ENCODE data around the gene NECAP2. TPM values are rescaled to one million over a fixed set of nuclear protein-coding genes. Genes with fewer than 3 reads are reported as not detected.
"Not testable (repeated sequence)": the region's sequence is repeated elsewhere in the genome, so short reads cannot be mapped to it uniquely, and the experiment has no call there.

NECAP2 gene
- total and polyA plus RNA-seq, 12 donors: 7.9 to 34.0 (median 13.0) TPM

GRCh38 chr1:16449666-16450065 is 9.1 kb downstream of the NECAP2 start:
- DNase-seq: no peak
- Histone ChIP-seq H3K27ac (no peak overlapping the region), H3K27me3 (no peaks in the 10 kb centered on the region), H3K9me3 (no peaks in the 10 kb centered on the region), H3K4me1 (peaks cover 0 to 18% (median 0%) of the 10 kb centered on the region in 9 donors), H3K4me3 (no peak overlapping the region), H3K36me3 (peaks cover 0 to 100% (median 62%) of the 10 kb centered on the region in 9 donors)
- 89 to 94% methylated on average over 5 of the region's 5 CpGs for WGBS, 2 donors
- intact Hi-C loops (cut with DNase I): loop anchor here in 1 of 10 donors (10.0 kb wide), 1 partner anchor 45 kb away; no protein-coding TSS in a partner anchor
- ATAC-seq: no peak
- TF ChIP-seq CTCF (IDR thresholded peaks at IDR 0.05): no peak

- intact Hi-C loops (cut with DNase I): no loop called here
- no peak for DNase-seq
- peaks cover 0 to 21% (median 6%) of the 10 kb centered on the region in 9 donors for H3K4me1 ChIP-seq
- 87% methylated on average over 6 of the region's 6 CpGs for WGBS, 2 donors
- no peak for ATAC-seq
- no peaks in the 10 kb centered on the region for H3K9me3 ChIP-seq
- no peaks in the 10 kb centered on the region for H3K27me3 ChIP-seq
- TF ChIP-seq CTCF (IDR thresholded peaks at IDR 0.05): no peak
- no peak overlapping the region for H3K27ac ChIP-seq
- no peak overlapping the region for H3K4me3 ChIP-seq
- H3K36me3 ChIP-seq: peaks cover 0 to 100% (median 59%) of the 10 kb centered on the region in 9 donors
Measured at GRCh38 chr1:16450863-16451481, 10.4 kb downstream of the NECAP2 start.

GRCh38 chr1:16451841-16452528 is 11.5 kb downstream of the NECAP2 start:
- Histone ChIP-seq H3K4me1 (peaks cover 0 to 26% (median 8%) of the 10 kb centered on the region in 9 donors), H3K9me3 (no peaks in the 10 kb centered on the region), H3K36me3 (peaks cover 0 to 100% (median 66%) of the 10 kb centered on the region in 9 donors), H3K27ac (no peak overlapping the region), H3K27me3 (no peaks in the 10 kb centered on the region), H3K4me3 (no peak overlapping the region)
- 79 to 80% methylated on average over 13 of the region's 13 CpGs for WGBS, 2 donors
- DNase-seq: no peak
- ATAC-seq: no peak
- TF ChIP-seq CTCF (IDR thresholded peaks at IDR 0.05): no peak
- intact Hi-C loops (cut with DNase I): no loop called here

GRCh38 chr1:16454909-16455308 is 14.4 kb downstream of the NECAP2 start:
- ATAC-seq: peak in 6 of 8 donors; percentile 45 to 76 (median 62)
- intact Hi-C loops (cut with DNase I); H3K4me3 ChIP-seq; H3K9me3 ChIP-seq; H3K27me3 ChIP-seq; DNase-seq: not testable (repeated sequence)
- peak overlapping the region in 3 of 10 donors; percentile 16 to 51 (median 22) for H3K27ac ChIP-seq
- H3K4me1 ChIP-seq: peaks cover 0 to 36% (median 12%) of the 10 kb centered on the region in 9 donors
- WGBS, 2 donors: 44 to 50% methylated on average over 3 of the region's 3 CpGs
- H3K36me3 ChIP-seq: peaks cover 0 to 100% (median 63%) of the 10 kb centered on the region in 9 donors

- H3K4me3 ChIP-seq, DNase-seq, H3K9me3 ChIP-seq, H3K27me3 ChIP-seq, H3K27ac ChIP-seq, ATAC-seq: not testable (repeated sequence)
- intact Hi-C loops (cut with DNase I): loop anchor here in 1 of 10 donors (2.0 kb wide), 1 partner anchor 59 kb away; no protein-coding TSS in a partner anchor
- WGBS, 2 donors: 89 to 91% methylated on average over 10 of the region's 10 CpGs
- Histone ChIP-seq H3K36me3 (peaks cover 0 to 100% (median 71%) of the 10 kb centered on the region in 9 donors), H3K4me1 (peaks cover 0 to 36% (median 12%) of the 10 kb centered on the region in 9 donors)
Measured at GRCh38 chr1:16456151-16456550, 15.6 kb downstream of the NECAP2 start.
